Measurements from ENCODE around the gene CRBN.

DNA sequence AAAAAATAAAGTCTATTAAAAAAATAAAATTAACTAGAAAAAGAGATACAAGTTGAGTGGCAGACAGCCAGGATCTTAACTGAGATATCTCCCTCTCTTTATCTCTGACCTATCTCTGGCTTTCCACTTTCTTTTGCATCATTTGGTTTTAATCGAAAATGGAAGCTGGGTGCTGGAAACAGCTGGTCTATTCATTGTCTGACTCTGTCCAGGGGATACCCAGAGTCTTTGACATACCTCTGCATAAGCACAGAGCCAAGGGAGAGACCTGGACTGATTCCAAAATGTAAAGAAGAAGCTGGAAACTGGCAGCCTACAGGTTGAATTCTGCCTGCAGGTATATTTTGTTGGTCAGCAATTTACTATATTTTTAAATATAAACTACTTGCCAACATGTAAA is 29.6 kb upstream of the CRBN start:
- TF ChIP-seq ZNF274 (IDR thresholded peaks at IDR 0.05; ENCODE audit: low read depth, low read length): no peak
- no peak for TF ChIP-seq YY1 (IDR thresholded peaks at IDR 0.05; ENCODE audit: insufficient read depth, insufficient read length)
- TF ChIP-seq SUZ12 (IDR thresholded peaks at IDR 0.05; ENCODE audit: extremely low read depth, insufficient read depth, insufficient read length): no peak

All from NT2/D1 (cell line).